GM19240 (cell line): ENCODE measurements around the gene SPDYE2B.
"Not testable (repeated sequence)": the region's sequence is repeated elsewhere in the genome, so short reads cannot be mapped to it uniquely, and the experiment has no call there.

ENCODE experiments used
- DNase-seq: peaks from one replicate; pipeline ENCODE4 v3.0.0; 2011; ENCODE audit warnings: low spot score; ENCODE audit not compliant: insufficient read length

Gene SPDYE2B

DNA sequence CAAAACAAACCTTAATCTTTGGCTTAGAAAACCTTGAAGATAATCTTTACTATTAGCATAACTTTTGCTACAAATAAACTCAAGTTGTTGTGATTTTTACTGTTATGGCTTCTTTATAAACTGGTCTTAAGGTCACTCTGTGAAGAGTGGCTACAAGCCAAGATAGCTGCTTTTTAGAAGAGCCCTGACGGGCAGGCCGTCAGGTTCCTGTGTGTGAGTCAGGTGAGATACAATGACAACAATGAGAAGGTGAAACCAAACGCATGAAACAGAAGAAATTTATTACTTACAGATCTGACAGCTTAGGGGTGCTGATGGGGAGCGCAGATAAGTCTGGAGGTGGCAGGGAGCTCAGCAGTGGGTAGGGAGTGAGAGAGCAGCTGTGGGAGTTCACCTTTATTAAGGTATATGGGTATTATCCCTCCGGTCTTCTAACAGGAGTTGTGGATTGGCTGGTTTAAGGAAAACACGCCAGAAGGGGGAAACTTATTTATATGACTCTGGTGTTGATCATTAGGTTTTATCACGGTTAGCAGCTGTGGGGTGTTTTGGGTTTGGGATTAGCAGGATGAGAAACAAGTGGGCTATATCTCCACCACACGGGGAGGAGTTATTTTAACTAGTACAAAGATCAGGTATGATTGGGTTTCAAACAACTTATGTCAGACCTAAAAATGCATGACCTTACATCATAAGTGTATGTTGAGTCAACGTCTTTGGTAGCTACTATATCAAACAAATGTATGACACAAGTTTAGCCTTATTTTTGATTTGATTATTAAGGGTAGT, 49.0 kb downstream of the SPDYE2B start:
- not testable (repeated sequence) for DNase-seq
